ENCODE data around the gene AFMID.
"Not testable (repeated sequence)": the region's sequence is repeated elsewhere in the genome, so short reads cannot be mapped to it uniquely, and the experiment has no call there.

AFMID gene

DNA sequence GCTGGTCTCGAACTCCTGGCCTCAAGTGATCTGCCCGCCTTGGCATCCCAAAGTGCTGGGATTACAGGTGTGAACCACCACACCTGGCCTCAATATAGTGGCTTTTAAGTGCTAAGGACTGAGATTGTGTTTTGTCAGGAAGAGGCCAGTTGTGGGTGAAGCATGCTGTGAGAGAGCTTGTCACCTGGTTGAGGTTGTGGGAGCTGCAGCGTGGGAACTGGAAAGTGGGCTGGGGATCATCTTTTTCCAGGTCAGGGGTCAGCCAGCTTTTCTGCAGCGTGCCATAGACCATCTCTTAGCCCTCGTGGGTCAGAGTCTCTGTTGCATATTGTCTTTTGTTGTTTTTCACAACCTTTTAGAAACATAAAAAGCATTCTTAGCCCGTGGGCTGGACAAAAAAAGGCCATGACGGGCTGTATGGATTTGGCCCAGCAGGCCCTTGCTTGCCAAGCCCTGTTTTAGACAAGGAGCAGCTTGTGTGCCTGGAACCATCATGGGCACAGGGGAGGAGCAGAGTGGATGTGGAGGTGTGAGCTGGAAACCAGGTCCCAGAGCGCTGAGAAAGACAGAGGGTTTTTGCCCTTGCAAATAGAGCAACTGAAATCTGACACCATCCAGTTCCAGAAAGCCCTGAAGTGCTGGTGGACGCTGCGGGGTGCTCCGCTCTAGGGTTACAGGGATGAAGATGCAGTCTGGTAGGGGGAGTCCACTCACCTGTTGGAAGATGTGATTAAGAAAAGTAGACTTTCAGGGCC lies 32.4 kb downstream of the AFMID start:
- DNase-seq (ENCODE audit: low read depth in 1 of 2, low spot score in 1 of 2) = no peak

DNA sequence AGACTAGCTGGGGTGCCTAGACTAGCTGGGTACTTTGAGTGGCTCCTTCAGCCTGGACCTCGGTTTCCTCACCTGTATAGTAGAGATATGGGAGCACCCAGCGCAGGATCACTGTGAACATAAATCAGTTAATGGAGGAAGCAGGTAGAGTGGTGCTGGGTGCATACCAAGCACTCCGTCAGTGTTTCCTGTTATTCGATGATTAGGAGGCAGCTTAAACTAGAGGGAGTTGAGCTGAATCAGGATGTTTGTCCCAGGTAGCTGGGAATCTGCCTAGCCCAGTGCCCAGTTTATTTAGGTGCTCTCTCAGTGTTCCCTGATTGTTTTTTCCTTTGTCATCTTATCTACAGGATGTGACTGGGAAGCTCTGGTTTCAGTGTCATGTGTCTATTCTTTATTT lies 35.9 kb downstream of the AFMID start:
- DNase-seq (ENCODE audit: low read depth in 1 of 2, low spot score in 1 of 2) = no peak

DNA sequence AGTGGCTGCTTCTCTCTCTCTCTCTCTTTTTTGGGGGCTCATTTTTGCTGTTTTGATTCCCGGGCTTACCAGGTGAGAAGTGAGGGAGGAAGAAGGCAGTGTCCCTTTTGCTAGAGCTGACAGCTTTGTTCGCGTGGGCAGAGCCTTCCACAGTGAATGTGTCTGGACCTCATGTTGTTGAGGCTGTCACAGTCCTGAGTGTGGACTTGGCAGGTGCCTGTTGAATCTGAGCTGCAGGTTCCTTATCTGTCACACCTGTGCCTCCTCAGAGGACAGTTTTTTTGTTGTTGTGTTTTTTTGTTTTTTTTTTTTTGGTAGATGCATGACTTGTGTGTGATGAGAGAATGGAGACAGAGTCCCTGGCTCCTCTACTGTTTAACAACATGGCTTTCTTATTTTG lies 36.6 kb downstream of the AFMID start:
- DNase-seq (ENCODE audit: low read depth in 1 of 2, low spot score in 1 of 2) = no peak

DNA sequence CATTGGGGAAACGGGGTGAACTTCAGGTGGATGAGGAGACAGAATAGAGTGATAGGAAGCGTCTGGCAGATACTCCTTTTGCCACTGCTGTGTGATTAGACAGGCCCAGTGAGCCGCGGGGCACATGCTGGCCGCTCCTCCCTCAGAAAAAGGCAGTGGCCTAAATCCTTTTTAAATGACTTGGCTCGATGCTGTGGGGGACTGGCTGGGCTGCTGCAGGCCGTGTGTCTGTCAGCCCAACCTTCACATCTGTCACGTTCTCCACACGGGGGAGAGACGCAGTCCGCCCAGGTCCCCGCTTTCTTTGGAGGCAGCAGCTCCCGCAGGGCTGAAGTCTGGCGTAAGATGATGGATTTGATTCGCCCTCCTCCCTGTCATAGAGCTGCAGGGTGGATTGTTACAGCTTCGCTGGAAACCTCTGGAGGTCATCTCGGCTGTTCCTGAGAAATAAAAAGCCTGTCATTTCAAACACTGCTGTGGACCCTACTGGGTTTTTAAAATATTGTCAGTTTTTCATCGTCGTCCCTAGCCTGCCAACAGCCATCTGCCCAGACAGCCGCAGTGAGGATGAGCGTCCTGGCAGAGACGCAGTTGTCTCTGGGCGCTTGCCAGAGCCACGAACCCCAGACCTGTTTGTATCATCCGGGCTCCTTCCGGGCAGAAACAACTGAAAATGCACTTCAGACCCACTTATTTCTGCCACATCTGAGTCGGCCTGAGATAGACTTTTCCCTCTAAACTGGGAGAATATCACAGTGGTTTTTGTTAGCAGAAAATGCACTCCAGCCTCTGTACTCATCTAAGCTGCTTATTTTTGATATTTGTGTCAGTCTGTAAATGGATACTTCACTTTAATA lies 37.3 kb downstream of the AFMID start:
- DNase-seq (ENCODE audit: low read depth in 1 of 2, low spot score in 1 of 2) = no peak

DNA sequence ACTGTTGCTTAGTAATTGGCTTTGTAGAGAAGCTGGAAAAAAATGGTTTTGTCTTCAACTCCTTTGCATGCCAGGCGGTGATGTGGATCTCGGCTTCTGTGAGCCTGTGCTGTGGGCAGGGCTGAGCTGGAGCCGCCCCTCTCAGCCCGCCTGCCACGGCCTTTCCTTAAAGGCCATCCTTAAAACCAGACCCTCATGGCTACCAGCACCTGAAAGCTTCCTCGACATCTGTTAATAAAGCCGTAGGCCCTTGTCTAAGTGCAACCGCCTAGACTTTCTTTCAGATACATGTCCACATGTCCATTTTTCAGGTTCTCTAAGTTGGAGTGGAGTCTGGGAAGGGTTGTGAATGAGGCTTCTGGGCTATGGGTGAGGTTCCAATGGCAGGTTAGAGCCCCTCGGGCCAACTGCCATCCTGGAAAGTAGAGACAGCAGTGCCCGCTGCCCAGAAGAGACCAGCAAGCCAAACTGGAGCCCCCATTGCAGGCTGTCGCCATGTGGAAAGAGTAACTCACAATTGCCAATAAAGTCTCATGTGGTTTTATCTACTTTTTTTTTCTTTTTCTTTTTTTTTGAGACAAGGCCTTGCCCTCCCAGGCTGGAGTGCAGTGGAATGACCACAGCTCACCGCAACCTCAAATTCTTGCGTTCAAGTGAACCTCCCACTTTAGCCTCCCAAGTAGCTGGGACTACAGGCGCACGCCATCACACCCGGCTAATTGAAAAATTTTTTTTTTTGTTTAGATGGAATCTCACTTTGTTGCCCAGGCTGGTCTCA lies 38.1 kb downstream of the AFMID start:
- no peak for DNase-seq (ENCODE audit: low read depth in 1 of 2, low spot score in 1 of 2)

DNA sequence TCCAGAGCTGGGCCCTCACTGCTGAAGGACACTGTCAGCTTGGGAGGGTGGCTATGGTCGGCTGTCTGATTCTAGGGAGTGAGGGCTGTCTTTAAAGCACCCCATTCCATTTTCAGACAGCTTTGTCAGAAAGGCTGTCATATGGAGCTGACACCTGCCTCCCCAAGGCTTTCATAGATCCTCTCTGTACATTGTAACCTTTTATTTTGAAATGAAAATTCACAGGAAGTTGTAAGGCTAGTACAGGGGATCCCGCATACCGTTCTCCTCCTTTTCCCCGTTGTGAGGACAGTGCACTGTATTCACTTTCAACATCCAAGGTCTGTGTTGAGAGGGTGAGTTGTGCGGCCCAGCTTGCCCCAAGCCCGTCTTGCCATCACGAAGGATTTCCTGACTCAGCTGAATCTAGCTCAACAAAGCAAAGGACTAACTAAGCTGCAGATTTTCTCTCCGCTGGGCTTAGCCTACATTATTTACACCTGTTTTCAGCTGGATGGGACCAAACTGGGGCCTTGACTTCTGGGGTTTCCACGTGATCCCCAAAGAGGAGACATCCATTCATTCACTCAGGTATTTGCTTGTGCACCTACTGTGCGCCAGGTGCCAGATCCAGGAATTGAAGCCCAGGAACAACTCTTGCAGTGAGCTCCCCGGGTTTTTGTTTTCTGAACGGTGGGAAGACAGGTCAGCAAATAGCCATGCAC lies 39.0 kb downstream of the AFMID start:
- DNase-seq (ENCODE audit: low read depth in 1 of 2, low spot score in 1 of 2) = no peak

DNA sequence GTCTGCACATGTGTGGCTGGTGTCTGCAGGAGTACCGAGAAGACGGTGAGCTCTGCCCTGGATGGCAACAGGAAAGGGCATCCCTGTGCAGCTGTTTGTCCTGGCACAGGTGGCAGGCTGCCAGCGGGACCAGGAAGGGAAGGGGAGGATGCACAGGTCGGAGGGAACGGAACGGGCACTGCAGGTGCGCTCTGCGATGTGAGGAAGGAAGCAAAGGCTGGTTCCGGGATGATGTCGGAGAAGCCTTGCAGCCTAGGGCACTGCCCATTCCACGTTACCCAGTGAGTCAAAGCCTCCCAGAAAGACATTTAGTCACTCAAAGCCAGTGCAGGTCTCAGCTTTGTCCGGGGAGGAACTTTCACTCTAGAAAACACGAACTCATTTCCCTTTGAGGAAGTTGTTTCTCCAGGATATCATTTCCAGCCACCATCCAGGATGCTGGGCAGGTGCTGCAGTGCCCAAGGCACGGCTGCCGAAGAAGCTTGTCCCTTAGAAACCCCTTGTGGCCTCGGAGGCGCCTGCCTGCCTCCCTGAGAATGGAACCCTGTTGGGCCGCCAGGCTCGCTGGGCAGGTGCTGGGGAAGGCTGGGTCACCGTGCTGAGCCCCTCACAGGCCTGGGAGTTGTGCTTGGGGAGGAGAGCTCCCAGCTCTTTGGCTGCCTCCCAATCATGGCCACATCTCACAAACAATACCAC lies 39.7 kb downstream of the AFMID start:
- DNase-seq (ENCODE audit: low read depth in 1 of 2, low spot score in 1 of 2) = no peak

DNA sequence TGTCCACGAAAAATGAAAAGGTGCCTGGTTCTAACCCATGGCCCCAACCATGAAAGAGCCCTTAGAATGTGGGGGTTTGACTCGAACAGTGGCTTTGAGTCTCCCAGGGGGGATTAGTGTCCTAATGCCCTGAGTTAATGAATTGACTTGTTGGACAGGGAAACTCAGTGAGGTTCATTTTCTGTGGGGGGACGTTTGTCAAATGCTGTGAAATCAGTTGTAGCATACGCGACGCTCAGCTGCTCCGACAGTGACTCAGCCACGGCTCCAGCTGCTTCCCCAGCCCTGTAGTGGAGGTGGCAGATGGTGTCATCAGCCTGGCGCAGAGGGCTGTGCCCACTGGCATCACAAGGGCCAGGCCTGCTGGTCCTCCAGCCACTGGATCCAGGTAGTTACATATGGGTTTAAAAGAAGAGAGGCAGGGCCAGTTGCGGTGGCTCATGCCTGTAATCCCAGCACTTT lies 40.3 kb downstream of the AFMID start:
- no peak for DNase-seq (ENCODE audit: low read depth in 1 of 2, low spot score in 1 of 2)

DNA sequence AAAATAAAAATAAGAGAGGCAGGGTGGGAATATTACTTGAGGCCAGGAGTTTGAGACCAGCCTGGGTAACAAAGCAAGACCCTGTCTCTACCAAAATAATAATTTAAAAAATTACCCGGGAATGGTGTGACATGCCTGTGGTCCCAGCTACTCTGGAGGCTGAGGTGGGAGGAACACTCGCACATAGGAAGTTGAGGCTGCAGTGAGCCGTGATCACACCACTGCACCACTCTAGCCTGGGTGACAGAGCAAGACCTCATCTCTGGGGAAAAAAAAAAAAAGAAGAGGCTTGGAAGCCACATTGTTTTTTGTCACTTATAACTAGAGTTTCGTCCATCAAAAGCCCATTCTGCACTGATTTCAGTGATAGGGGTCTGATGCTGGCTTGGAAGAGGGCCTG lies 41.0 kb downstream of the AFMID start:
- DNase-seq (ENCODE audit: low read depth in 1 of 2, low spot score in 1 of 2) = no peak

DNA sequence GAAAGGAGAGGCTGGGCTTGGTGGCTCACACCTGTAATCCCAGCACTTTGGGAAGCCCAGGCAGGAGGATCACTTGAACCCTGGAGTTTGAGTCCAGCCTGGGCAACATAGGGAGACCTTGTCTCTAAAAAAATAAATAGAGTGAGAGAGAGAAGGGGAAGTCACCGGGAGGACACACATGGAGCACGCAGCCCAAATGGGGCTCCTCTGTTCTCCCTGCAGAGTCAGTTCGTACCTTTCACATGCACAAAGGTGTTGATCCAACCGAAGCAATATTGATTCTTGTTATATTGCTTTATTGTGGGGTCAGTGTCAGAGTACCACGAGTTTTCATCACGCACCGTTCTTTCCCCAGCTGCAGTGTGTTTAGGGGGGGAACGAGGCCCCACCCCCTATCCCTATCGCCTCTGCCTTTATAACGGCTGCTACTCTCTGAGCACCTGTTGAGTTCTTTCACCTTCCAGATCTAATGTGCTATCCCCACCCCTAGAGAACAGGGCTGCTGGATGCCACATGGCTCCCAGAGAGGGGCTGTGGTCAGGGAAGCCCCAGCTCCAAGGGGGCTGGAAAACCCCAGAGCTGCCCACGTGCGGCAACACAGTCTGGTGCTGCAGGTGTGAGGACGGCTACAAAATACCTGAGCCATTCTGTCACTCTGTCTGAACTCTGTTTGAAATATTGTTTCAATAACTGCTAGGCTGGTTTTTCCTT lies 43.2 kb downstream of the AFMID start:
- no peak for DNase-seq (ENCODE audit: low read depth in 1 of 2, low spot score in 1 of 2)

DNA sequence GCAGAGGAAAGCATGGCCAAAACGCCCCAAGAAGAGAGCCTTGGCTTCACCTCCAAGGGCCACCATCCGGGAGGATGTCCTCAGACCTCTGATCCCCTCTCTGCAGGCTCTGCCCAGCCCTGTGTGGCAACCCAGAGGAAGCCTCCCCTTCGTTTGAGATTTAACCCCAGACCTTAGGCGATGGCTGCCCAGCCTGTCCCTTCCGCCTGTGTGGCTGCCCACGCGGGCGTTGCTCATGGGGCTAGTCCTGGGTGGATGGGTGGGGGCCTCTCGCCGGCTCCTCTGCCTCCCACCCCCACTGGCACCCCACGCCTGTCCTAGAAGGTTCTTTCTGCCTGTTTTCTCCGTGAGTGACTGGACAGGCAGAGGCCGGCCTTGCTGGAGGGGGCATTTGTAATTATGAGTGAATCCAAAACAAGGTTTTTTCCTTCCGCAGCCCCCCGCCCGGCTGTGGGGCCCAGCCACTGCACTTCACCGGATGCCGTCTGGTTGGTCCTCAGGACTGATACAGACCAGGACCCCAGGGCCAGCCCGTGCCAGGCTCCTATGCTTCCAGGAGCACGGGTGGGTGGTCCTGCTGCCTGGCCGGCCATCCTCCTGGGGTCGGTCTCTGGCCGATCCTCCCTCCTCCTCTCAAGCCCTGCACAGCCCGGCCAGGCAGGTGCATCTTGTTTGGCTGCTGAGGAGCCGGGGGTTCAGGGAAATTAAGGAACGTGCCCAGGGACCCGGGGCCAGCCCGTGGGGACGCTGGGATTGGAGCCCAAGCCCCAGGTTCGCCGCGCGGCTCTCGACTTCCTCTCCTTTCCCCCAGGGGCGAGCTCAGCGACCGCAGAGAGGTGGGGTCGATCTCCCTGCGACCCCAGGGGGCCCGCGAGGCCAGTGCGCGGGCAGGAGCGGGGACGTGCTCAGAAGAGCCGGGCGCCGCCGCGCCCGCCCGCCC lies 44.1 kb downstream of the AFMID start, which contains the start of gene TMEM235:
Gene TMEM235 (plus strand): TSS at position 636 of the 940 bp plus-strand sequence. CDS start 393 bp downstream, outside the sequence.
- DNase-seq (ENCODE audit: low read depth in 1 of 2, low spot score in 1 of 2) = no peak

DNA sequence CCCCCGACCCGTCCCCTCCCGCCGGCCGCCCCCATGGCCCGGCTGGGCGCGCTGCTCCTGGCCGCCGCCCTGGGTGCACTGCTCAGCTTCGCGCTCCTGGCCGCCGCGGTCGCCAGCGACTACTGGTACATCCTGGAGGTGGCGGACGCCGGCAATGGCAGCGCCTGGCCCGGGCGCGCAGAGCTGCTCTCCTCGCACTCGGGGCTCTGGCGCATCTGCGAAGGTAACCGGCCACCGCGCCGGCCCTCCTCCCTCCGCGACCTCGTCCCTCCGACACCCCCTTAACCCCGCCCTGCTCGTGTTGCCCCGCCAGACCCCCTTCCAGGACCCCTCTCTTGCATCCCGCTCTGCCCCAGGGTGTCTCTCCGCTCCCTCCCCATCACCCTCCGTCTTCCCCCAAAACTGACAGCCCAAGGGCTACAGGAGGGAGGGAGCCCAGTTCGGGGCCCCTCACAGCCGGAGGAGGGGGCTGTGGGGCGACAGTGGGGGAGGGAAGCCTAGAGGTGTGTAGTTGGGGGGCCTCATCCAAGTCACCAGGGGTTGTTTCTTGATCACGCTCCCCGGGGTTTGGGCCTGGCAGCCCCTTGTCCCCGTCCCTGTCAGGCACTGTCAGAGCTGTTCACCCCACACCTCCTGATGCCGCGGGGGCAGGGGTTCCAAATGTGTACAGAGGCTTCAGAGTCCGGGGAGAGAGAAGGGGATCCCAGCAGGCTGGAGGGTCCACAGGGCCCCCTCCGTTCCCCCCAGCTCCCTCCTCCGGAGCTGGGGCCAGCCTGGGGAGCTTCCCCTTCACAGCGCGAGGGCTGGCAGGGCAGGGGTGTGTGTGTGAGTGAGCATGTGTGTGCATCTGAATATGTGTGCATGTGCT lies 45.1 kb downstream of the AFMID start:
- DNase-seq (ENCODE audit: low read depth in 1 of 2, low spot score in 1 of 2) = no peak

DNA sequence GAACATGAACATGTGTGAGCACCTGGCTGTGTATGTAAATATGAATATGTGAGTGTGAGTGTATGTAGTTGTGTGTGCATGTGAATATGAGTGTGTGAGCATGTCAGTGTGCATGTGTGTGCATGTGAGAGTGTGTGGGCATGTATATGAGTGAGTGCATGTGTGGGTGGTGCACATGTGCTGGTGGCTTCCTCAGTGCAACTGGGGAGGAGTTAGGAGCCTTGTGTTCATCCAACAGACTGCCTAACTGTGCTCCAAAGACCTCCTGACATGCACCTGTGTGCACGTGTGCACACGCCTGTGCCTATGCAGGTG lies 45.7 kb downstream of the AFMID start:
- DNase-seq (ENCODE audit: low read depth in 1 of 2, low spot score in 1 of 2) = no peak

DNA sequence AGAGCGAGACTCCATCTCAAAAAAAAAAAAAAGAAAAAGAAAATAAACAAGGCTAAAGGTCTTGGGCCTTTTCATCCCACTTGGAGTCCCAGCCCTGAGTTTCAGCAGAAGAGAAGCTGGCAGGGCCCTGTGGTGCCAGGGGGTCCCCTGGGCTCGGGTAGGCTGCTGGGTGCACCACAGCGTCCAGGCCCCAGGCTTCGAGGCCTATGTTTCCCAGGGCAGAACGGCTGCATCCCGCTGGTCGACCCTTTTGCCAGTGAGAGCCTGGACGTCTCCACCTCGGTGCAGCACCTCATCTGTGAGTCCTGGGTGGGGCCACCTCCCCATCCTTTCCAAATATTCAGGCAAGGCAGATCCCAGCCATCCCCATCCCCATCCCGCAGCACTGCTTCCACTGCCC lies 46.5 kb downstream of the AFMID start:
- DNase-seq (ENCODE audit: low read depth in 1 of 2, low spot score in 1 of 2) = no peak

DNA sequence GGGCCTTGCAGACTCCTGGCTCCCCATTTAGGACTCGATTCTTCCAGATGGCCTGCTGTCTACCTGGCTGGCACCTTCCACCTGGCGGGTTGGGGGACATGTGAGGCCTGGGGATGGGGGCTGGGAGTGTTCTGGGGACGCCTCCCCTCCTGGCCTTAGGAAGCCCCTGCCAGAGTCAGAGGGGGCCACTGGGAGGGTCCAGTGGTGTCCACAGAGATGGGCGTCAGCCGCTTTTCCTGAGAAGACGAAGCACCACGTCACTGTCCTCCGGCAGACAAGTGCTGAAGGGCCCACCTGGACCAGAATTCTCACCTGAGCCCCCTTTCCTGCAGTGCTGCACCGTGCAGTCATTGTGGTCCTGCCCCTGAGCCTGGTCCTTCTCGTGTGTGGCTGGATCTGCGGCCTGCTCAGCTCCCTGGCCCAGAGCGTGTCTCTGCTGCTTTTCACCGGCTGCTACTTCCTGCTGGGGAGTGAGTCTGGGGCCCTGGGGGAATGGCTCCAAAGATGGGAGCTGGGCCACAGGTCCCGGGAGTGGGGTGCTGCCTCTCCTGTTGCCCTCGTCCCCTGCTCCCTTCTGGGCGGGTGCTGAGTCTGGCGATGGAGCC lies 47.2 kb downstream of the AFMID start:
- no peak for DNase-seq (ENCODE audit: low read depth in 1 of 2, low spot score in 1 of 2)

DNA sequence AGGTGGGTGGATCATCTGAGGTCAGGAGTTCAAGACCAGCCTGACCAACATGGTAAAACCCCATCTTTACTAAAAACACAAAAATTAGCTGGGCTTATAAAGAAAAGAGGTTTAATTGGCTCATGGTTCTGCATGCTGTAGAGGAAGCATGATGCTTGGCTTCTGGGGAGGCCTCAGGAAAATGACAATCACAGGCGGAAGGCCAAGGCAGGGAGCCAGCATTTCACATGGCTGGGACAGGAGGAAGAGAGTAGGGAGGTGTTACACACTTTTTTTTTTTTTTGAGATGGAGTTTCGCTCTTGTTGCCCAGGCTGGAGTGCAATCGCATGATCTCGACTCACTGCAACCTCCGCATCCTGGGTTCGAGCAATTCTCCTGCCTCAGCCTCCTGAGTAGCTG lies 47.9 kb downstream of the AFMID start:
- DNase-seq (ENCODE audit: low read depth in 1 of 2, low spot score in 1 of 2) = not testable (repeated sequence)

DNA sequence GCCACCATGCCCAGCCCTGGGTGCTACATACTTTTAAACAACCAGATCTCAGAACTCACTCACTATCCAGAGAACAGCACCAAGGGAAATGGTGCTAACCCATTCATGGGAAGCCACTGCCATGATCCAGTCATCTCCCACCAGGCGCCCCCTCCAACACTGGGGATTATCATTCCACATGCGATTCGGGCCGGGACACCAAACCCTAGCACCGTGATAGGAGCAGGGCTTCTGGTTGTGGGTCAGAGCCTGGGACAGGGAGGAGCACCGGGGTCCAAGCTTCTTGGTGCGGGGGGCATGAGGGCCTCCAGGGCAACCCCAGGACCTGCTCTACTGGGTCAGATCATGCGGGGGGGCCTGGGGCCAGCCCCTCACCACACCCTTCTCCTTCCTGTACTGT lies 48.7 kb downstream of the AFMID start:
- DNase-seq (ENCODE audit: low read depth in 1 of 2, low spot score in 1 of 2) = no peak
